HepG2 (cell line): ENCODE results near the gene KCNB1. TPM values are rescaled to one million over a fixed set of nuclear protein-coding genes. Genes with fewer than 3 reads are reported as not detected.

Source experiments
- ATAC-seq: fragments of 200-7000 bp; cut with Tn5 transposase; 3 replicates; pipeline ENCODE4 v1.9.1; 2020; ENCODE audit warnings: mild to moderate bottlenecking, moderate library complexity
- BruUV-seq: library from RNA; stranded (reverse); fragments of 400-500 nt; replicated peaks from 2 replicates; lab custom pipeline; 2021; lab: Mats Ljungman, UMichigan
- CTCF ChIA-PET: fragments of 300-600 bp; formaldehyde crosslinking; extraction: SDS; loops from one replicate; lab custom pipeline; 2021; ENCODE audit warnings: low total read pairs, inconsistent platforms, low intra/inter-chr PET ratio; lab: Yijun Ruan, JAX
- POLR2A ChIA-PET: fragments of 350-600 bp; sonication (Branson Sonifier 250); formaldehyde crosslinking; loops from one replicate; lab custom pipeline; 2020; ENCODE audit warnings: antibody characterized with exemption, inconsistent platforms; lab: Yijun Ruan, JAX
- DNase-seq: peaks from one replicate; pipeline ENCODE4 v3.0.0-alpha.2; 2015; ENCODE audit warnings: low spot score
- FAIRE-seq: peaks from 3 replicates; lab custom pipeline; 2011; peaks lifted over from hg19 to GRCh38; lab: Jason Lieb, UNC
- H2AFZ ChIP-seq: one replicate; pipeline ENCODE4 v1.6.1; 2011; ENCODE audit warnings: low read length, inconsistent platforms
- H3K27ac ChIP-seq: fragments of 300-600 bp; 3 replicates; pipeline ENCODE4 v1.8.0; 2011; ENCODE audit warnings: mixed run types, mild to moderate bottlenecking, mixed read lengths, low read length, inconsistent platforms; ENCODE audit not compliant: insufficient read depth; ENCODE audit errors: extremely low read length
- H3K27me3 ChIP-seq, 2 experiments: fragments of 200-600 bp in 1 of 2; 2 replicates in 1 of 2; 3 replicates in 1 of 2; pipeline versions ENCODE4 v1.6.0 to v1.8.0; 2011; ENCODE audit warnings: low read length in 2 of 2, mild to moderate bottlenecking in 2 of 2, moderate library complexity in 2 of 2, inconsistent platforms in 1 of 2; ENCODE audit not compliant: insufficient read depth in 2 of 2, control insufficient read depth in 1 of 2
- H3K36me3 ChIP-seq, 2 experiments: fragments of 200-600 bp in 1 of 2; replicated peaks in 1 of 2; 2 replicates in 1 of 2; 3 replicates in 1 of 2; pipeline versions ENCODE4 v1.5.1 to v1.8.0; 2011; ENCODE audit warnings: low read length in 2 of 2, inconsistent platforms in 1 of 2; ENCODE audit not compliant: insufficient read depth in 2 of 2, control insufficient read depth in 1 of 2
- H3K4me1 ChIP-seq: 2 replicates; pipeline ENCODE4 v1.5.1; 2012; ENCODE audit warnings: low read length, inconsistent platforms; ENCODE audit not compliant: insufficient read depth
- H3K4me2 ChIP-seq: 2 replicates; pipeline ENCODE4 v1.6.0; 2011; ENCODE audit warnings: low read depth, low read length, inconsistent platforms
- H3K4me3 ChIP-seq, 3 experiments: fragments of 200-600 bp in 1 of 3; sonication (generic), shearing (Covaris generic) in 1 of 3; replicated peaks in 1 of 3; 2 replicates each; pipeline ENCODE4 v1.5.1; 2011 to 2016; ENCODE audit warnings: low read length in 3 of 3, inconsistent platforms in 2 of 3, low read depth in 2 of 3, mild to moderate bottlenecking in 2 of 3, control low read depth in 1 of 3, mixed read lengths in 1 of 3; ENCODE audit not compliant: insufficient read depth in 1 of 3
- H3K79me2 ChIP-seq: one replicate; pipeline ENCODE4 v1.6.1; 2011; ENCODE audit warnings: low read length, inconsistent platforms; ENCODE audit not compliant: insufficient read depth
- H3K9ac ChIP-seq: 2 replicates; pipeline ENCODE4 v1.6.0; 2011; ENCODE audit warnings: mild to moderate bottlenecking, low read depth, low read length, inconsistent platforms; ENCODE audit not compliant: insufficient read depth
- H3K9me3 ChIP-seq: 2 replicates; pipeline ENCODE4 v1.5.1; 2012; ENCODE audit warnings: mild to moderate bottlenecking, low read length
- H4K20me1 ChIP-seq: 2 replicates; pipeline ENCODE4 v1.6.0; 2011; ENCODE audit warnings: inconsistent platforms, mild to moderate bottlenecking, low read length, moderate library complexity; ENCODE audit not compliant: insufficient read depth
- ASH2L ChIP-seq: fragments of 300-600, 200-600 bp; sonication (generic); IDR thresholded peaks from 2 replicates; pipeline ENCODE4 v1.7.0; 2017; ENCODE audit warnings: low read depth, mild to moderate bottlenecking, moderate library complexity, mixed read lengths, low read length; ENCODE audit not compliant: insufficient read length
- DR1 ChIP-seq: sonication (generic); formaldehyde crosslinking; IDR thresholded peaks from 2 replicates; pipeline ENCODE4 v1.8.0; 2021; ENCODE audit warnings: mild to moderate bottlenecking, missing genetic modification reagents, inconsistent platforms
- GATA4 ChIP-seq: sonication (generic); IDR thresholded peaks from 2 replicates; pipeline ENCODE4 v1.6.1; 2016; ENCODE audit warnings: antibody characterized with exemption, low read depth, borderline replicate concordance
- KLF16 ChIP-seq, 2 experiments: sonication (generic) in 1 of 2; formaldehyde crosslinking in 1 of 2; IDR thresholded peaks; 2 replicates each; pipeline versions ENCODE4 v1.6.1 to v1.8.0; 2016 to 2023; ENCODE audit warnings: missing genetic modification reagents in 2 of 2, missing compliant biosample characterization in 1 of 2
- MIXL1 ChIP-seq: IDR thresholded peaks from 2 replicates; pipeline ENCODE4 v1.6.1; 2016
- NR3C1 ChIP-seq: sonication (generic); formaldehyde crosslinking; IDR thresholded peaks from 2 replicates; pipeline ENCODE4 v1.4.0; 2020; ENCODE audit warnings: missing genetic modification reagents
- ZNF180 ChIP-seq: sonication (generic); formaldehyde crosslinking; IDR thresholded peaks from 2 replicates; pipeline ENCODE4 v1.4.0; 2020; ENCODE audit warnings: low read depth, missing genetic modification reagents, borderline replicate concordance
- ZSCAN25 ChIP-seq: sonication (generic); formaldehyde crosslinking; IDR thresholded peaks from 2 replicates; pipeline ENCODE4 v1.8.0; 2022; ENCODE audit warnings: mild to moderate bottlenecking, missing genetic modification reagents
- WGBS: methylation state at CpG from one replicate; pipeline ENCODE4 v1.1.6; 2017; ENCODE audit warnings: low lambda C conversion rate; 5-methylcytosine and 5-hydroxymethylcytosine counted together
- in situ Hi-C: cut with HindIII; loops from 2 replicates; pipeline ENCODE4 v1.10.0; 2017; ENCODE audit warnings: low pct_unique_long_range_greater_than_20kb; ENCODE audit not compliant: extremely low pct_ligation_motif_present
- intact Hi-C: fragments of 100-400 bp; cut with micrococcal nuclease; formaldehyde crosslinking; loops from one replicate; pipeline ENCODE4 v1.10.0; 2022; ENCODE audit not compliant: unreplicated experiment
- polyA plus RNA-seq, 8 experiments: library from polyadenylated mRNA; depleted of rRNA in 3 of 8; stranded (reverse) in 7 of 8; unstranded in 1 of 8; fragments of >200 nt; fragmentation: Illumina TruSeq in 4 of 8; extraction: Trizol in 4 of 8; gene quantifications; 2 replicates each; pipeline versions ENCODE4 v1.2.1 to v1.2.3, GENCODE V29; 2011 to 2016; ENCODE audit warnings: low read depth in 4 of 8, missing spikeins in 1 of 8, mixed read lengths in 1 of 8; ENCODE audit not compliant: insufficient read depth in 1 of 8
- total RNA-seq, 5 experiments: library from RNA; depleted of rRNA; stranded (reverse); fragments of >200 nt; fragmentation: Illumina TruSeq; extraction: Trizol; gene quantifications; 2 replicates each; pipeline ENCODE4 v1.2.3, GENCODE V29; 2016; ENCODE audit warnings: low read depth in 1 of 5
- TF ChIP-seq, protein P1 (sequence below): sonication (generic); formaldehyde crosslinking; IDR thresholded peaks from 2 replicates; pipeline ENCODE4 v1.5.0; 2020; ENCODE audit warnings: mild to moderate bottlenecking, missing genetic modification reagents, borderline replicate concordance
- TF ChIP-seq, protein P2 (sequence below): sonication (generic); formaldehyde crosslinking; IDR thresholded peaks from 2 replicates; pipeline ENCODE4 v1.4.0; 2020; ENCODE audit warnings: mild to moderate bottlenecking, missing genetic modification reagents

Gene KCNB1
- total and polyA plus RNA-seq, 2 of the 13 experiments (the other 11 are each of a cell fraction or from before 2014, with no cell fraction given), result 0.02 TPM; not detected in 1

DNA sequence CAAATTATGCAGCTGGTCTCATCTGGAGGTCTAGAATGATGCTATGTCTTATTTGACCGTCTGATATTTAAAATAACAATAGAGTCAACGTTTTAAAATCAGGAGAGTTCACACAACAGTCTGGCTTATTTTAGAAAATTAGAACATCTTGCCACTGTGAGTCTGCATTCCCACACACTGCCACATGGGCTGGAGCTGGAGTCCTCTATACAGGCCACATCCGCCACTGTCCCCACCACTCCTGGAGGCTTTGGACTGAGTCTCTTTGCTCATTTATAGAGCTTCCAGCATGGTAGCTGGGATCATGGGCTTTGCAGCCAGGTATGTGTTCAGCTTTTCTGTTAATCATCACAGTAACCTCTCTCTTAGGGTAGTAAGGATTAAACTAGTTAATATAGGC, 135.8 kb downstream of the KCNB1 start (continued):
- TF ChIP-seq, protein P1, sequence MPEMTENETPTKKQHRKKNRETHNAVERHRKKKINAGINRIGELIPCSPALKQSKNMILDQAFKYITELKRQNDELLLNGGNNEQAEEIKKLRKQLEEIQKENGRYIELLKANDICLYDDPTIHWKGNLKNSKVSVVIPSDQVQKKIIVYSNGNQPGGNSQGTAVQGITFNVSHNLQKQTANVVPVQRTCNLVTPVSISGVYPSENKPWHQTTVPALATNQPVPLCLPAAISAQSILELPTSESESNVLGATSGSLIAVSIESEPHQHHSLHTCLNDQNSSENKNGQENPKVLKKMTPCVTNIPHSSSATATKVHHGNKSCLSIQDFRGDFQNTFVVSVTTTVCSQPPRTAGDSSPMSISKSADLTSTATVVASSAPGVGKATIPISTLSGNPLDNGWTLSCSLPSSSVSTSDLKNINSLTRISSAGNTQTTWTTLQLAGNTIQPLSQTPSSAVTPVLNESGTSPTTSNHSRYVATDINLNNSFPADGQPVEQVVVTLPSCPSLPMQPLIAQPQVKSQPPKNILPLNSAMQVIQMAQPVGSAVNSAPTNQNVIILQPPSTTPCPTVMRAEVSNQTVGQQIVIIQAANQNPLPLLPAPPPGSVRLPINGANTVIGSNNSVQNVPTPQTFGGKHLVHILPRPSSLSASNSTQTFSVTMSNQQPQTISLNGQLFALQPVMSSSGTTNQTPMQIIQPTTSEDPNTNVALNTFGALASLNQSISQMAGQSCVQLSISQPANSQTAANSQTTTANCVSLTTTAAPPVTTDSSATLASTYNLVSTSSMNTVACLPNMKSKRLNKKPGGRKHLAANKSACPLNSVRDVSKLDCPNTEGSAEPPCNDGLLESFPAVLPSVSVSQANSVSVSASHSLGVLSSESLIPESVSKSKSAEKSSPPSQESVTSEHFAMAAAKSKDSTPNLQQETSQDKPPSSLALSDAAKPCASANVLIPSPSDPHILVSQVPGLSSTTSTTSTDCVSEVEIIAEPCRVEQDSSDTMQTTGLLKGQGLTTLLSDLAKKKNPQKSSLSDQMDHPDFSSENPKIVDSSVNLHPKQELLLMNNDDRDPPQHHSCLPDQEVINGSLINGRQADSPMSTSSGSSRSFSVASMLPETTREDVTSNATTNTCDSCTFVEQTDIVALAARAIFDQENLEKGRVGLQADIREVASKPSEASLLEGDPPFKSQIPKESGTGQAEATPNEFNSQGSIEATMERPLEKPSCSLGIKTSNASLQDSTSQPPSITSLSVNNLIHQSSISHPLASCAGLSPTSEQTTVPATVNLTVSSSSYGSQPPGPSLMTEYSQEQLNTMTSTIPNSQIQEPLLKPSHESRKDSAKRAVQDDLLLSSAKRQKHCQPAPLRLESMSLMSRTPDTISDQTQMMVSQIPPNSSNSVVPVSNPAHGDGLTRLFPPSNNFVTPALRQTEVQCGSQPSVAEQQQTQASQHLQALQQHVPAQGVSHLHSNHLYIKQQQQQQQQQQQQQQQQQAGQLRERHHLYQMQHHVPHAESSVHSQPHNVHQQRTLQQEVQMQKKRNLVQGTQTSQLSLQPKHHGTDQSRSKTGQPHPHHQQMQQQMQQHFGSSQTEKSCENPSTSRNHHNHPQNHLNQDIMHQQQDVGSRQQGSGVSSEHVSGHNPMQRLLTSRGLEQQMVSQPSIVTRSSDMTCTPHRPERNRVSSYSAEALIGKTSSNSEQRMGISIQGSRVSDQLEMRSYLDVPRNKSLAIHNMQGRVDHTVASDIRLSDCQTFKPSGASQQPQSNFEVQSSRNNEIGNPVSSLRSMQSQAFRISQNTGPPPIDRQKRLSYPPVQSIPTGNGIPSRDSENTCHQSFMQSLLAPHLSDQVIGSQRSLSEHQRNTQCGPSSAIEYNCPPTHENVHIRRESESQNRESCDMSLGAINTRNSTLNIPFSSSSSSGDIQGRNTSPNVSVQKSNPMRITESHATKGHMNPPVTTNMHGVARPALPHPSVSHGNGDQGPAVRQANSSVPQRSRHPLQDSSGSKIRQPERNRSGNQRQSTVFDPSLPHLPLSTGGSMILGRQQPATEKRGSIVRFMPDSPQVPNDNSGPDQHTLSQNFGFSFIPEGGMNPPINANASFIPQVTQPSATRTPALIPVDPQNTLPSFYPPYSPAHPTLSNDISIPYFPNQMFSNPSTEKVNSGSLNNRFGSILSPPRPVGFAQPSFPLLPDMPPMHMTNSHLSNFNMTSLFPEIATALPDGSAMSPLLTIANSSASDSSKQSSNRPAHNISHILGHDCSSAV (CRISPR knock-in tag), result no peak

DNA sequence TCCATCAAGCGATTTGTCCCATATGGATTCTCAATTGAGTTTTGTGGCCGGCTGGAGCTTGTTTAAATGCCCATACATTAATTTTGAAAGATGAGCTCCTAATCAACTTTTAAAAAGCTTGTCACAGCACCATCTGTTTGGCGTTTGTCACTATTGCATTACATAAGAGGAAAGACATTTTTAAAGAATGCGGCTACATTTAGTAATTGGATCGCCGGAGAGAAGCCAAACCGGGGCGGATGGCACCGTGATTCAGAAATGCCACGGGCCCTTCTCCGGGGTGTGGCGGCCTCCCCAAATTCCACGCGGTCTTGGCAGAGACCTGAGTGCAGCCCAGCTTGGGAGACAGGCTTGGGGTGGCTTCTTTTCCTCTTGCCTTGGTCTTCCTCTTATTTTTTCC, 136.9 kb downstream of the KCNB1 start:
- no TSS peak for BruUV-seq
- no peaks in the 10 kb centered on the region for H3K9me3 ChIP-seq
- no peak overlapping the region for H3K4me3 ChIP-seq
- no peaks in the 10 kb centered on the region for H3K4me1 ChIP-seq
- H3K79me2 ChIP-seq, result no peaks in the 10 kb centered on the region
- ATAC-seq (no peak), FAIRE-seq (no peak), DNase-seq (no peak)
- ChIA-PET CTCF (interaction anchor here (4.0 kb wide), 1 partner anchor 11 kb away, joined by 12 read pairs; no protein-coding TSS in a partner anchor), POLR2A (no interaction called here)
- H2AFZ ChIP-seq, result no peak overlapping the region
- H4K20me1 ChIP-seq, result no peaks in the 10 kb centered on the region
- WGBS, result 30% methylated on average over 14 of the region's 14 CpGs
- no peak overlapping the region for H3K27ac ChIP-seq
- H3K4me2 ChIP-seq, result no peak overlapping the region
- in situ Hi-C loops, result loop anchor here (25.0 kb wide), 1 partner anchor 542 kb away; no protein-coding TSS in a partner anchor
- peaks cover 6 to 35% of the 10 kb centered on the region in 2 experiments; a peak in 3 of 5 replicates for H3K27me3 ChIP-seq
- no peak overlapping the region for H3K9ac ChIP-seq
- intact Hi-C loops, result no loop called here
- H3K36me3 ChIP-seq, result no peaks in the 10 kb centered on the region
- TF ChIP-seq ZNF180 (CRISPR knock-in tag), result no peak
- TF ChIP-seq ASH2L, result no peak
- no peak for TF ChIP-seq NR3C1
- no peak for TF ChIP-seq KLF16 (CRISPR knock-in tag; IDR thresholded peaks at IDR 0.05)
- TF ChIP-seq GATA4, result no peak
- TF ChIP-seq, protein P2, sequence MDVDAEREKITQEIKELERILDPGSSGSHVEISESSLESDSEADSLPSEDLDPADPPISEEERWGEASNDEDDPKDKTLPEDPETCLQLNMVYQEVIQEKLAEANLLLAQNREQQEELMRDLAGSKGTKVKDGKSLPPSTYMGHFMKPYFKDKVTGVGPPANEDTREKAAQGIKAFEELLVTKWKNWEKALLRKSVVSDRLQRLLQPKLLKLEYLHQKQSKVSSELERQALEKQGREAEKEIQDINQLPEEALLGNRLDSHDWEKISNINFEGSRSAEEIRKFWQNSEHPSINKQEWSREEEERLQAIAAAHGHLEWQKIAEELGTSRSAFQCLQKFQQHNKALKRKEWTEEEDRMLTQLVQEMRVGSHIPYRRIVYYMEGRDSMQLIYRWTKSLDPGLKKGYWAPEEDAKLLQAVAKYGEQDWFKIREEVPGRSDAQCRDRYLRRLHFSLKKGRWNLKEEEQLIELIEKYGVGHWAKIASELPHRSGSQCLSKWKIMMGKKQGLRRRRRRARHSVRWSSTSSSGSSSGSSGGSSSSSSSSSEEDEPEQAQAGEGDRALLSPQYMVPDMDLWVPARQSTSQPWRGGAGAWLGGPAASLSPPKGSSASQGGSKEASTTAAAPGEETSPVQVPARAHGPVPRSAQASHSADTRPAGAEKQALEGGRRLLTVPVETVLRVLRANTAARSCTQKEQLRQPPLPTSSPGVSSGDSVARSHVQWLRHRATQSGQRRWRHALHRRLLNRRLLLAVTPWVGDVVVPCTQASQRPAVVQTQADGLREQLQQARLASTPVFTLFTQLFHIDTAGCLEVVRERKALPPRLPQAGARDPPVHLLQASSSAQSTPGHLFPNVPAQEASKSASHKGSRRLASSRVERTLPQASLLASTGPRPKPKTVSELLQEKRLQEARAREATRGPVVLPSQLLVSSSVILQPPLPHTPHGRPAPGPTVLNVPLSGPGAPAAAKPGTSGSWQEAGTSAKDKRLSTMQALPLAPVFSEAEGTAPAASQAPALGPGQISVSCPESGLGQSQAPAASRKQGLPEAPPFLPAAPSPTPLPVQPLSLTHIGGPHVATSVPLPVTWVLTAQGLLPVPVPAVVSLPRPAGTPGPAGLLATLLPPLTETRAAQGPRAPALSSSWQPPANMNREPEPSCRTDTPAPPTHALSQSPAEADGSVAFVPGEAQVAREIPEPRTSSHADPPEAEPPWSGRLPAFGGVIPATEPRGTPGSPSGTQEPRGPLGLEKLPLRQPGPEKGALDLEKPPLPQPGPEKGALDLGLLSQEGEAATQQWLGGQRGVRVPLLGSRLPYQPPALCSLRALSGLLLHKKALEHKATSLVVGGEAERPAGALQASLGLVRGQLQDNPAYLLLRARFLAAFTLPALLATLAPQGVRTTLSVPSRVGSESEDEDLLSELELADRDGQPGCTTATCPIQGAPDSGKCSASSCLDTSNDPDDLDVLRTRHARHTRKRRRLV (CRISPR knock-in tag), result no peak
- no peak for TF ChIP-seq ZSCAN25 (CRISPR knock-in tag)
- no peak for TF ChIP-seq MIXL1 (CRISPR knock-in tag)
- no peak for TF ChIP-seq DR1 (CRISPR knock-in tag)
